Neural cell (in vitro differentiated cells): Measurements from ENCODE around the gene MLIP.
"Not testable (repeated sequence)": the region's sequence is repeated elsewhere in the genome, so short reads cannot be mapped to it uniquely, and the experiment has no call there.

Source experiments
- CTCF ChIP-seq: fragments of 450-650 bp; IDR thresholded peaks from 2 replicates; pipeline ENCODE4 v1.5.1; 2014; ENCODE audit warnings: antibody characterized with exemption, mild to moderate bottlenecking, moderate library complexity; ENCODE audit not compliant: poor library complexity, severe bottlenecking
- EP300 ChIP-seq: fragments of 450-650 bp; conservative IDR thresholded peaks from 2 replicates; pipeline ENCODE4 v1.6.1; 2014; ENCODE audit warnings: antibody characterized with exemption, mild to moderate bottlenecking, moderate library complexity; ENCODE audit not compliant: poor library complexity, severe bottlenecking
- EZH2 ChIP-seq: fragments of 200-600, 300-800 bp; shearing (Covaris generic), sonication (generic); IDR thresholded peaks from 2 replicates; pipeline ENCODE4 v1.6.1; 2014; ENCODE audit warnings: antibody characterized with exemption, low read length, borderline replicate concordance, mild to moderate bottlenecking; ENCODE audit not compliant: insufficient read depth, poor library complexity, severe bottlenecking
- POLR2AphosphoS5 ChIP-seq: IDR thresholded peaks from 2 replicates; pipeline ENCODE4 v1.6.1; 2012
- RAD21 ChIP-seq: fragments of 450-650 bp; conservative IDR thresholded peaks from 2 replicates; pipeline ENCODE4 v1.6.1; 2014; ENCODE audit warnings: antibody characterized with exemption, mild to moderate bottlenecking, moderate library complexity
- REST ChIP-seq: IDR thresholded peaks from 2 replicates; pipeline ENCODE4 v1.6.1; 2012; ENCODE audit warnings: borderline replicate concordance
- SMC3 ChIP-seq: fragments of 450-650 bp; conservative IDR thresholded peaks from 2 replicates; pipeline ENCODE4 v1.6.1; 2014; ENCODE audit warnings: antibody characterized with exemption, mild to moderate bottlenecking, moderate library complexity; ENCODE audit not compliant: poor library complexity
- TAF1 ChIP-seq: IDR thresholded peaks from 2 replicates; pipeline ENCODE4 v1.6.1; 2012; ENCODE audit warnings: low read depth

- not testable (repeated sequence) for TF ChIP-seq TAF1, CTCF, EZH2, POLR2AphosphoS5, SMC3, REST, RAD21, EP300
These were observed 92.3 kb downstream of the MLIP start for GRCh38 chr6:54203474-54204035.
